Natural killer cell (primary cell): ENCODE measurements around the gene PCNP. TPM values are rescaled to one million over a fixed set of nuclear protein-coding genes. Genes with fewer than 3 reads are reported as not detected.
"Not testable (repeated sequence)": the region's sequence is repeated elsewhere in the genome, so short reads cannot be mapped to it uniquely, and the experiment has no call there.

Experiments
- ATAC-seq, 3 donors: fragments of 150-1000 bp in 2 of 3; fragments of 200-7000 bp in 1 of 3; cut with Tn5 transposase; 1 replicate in 1 of 3; 2 replicates in 2 of 3; pipeline ENCODE4 v1.10.0; 2021; ENCODE audit warnings: mild to moderate bottlenecking in 2 of 3, moderate library complexity in 2 of 3
- DNase-seq, 2 donors: peaks; one replicate each; pipeline versions ENCODE4 v3.0.0 to v3.0.0-alpha.2; 2013 to 2021; ENCODE audit warnings: mixed read lengths in 1 of 2
- H3K27ac ChIP-seq: one replicate; pipeline ENCODE4 v1.5.1; 2013; ENCODE audit warnings: mild to moderate bottlenecking, low read length
- H3K27me3 ChIP-seq: one replicate; pipeline ENCODE4 v1.6.1; 2013; ENCODE audit warnings: low read length; ENCODE audit not compliant: control insufficient read depth, insufficient read depth
- H3K36me3 ChIP-seq: one replicate; pipeline ENCODE4 v1.6.1; 2013; ENCODE audit warnings: low read length; ENCODE audit not compliant: control insufficient read depth, insufficient read depth
- H3K4me1 ChIP-seq: one replicate; pipeline ENCODE4 v1.6.1; 2013; ENCODE audit warnings: low read length; ENCODE audit not compliant: control insufficient read depth, insufficient read depth
- H3K4me3 ChIP-seq: one replicate; pipeline ENCODE4 v1.5.1; 2013; ENCODE audit warnings: low read length
- H3K9me3 ChIP-seq: one replicate; pipeline ENCODE4 v1.6.1; 2013; ENCODE audit warnings: low read length; ENCODE audit not compliant: control insufficient read depth, insufficient read depth
- H3K27ac Mint-ChIP-seq, 2 donors: one replicate each; pipeline ENCODE4 v1.8.0; 2022; ENCODE audit warnings: mild to moderate bottlenecking in 2 of 2, mixed read lengths in 2 of 2, moderate library complexity in 1 of 2
- H3K27me3 Mint-ChIP-seq, 2 donors: one replicate each; pipeline ENCODE4 v1.8.0; 2022; ENCODE audit warnings: low read depth in 2 of 2, mixed read lengths in 2 of 2
- H3K36me3 Mint-ChIP-seq: one replicate; pipeline ENCODE4 v1.8.0; 2022; ENCODE audit warnings: mixed read lengths
- H3K4me1 Mint-ChIP-seq, 2 donors: one replicate each; pipeline ENCODE4 v1.8.0; 2022; ENCODE audit warnings: mixed read lengths in 2 of 2
- H3K4me3 Mint-ChIP-seq: one replicate; pipeline ENCODE4 v1.8.0; 2022; ENCODE audit warnings: mild to moderate bottlenecking, moderate library complexity, mixed read lengths
- H3K9me3 Mint-ChIP-seq, 2 donors: one replicate each; pipeline ENCODE4 v1.8.0; 2022; ENCODE audit warnings: mixed read lengths in 2 of 2
- WGBS: methylation state at CpG from one replicate; pipeline ENCODE4 v1.1.7; 2013; ENCODE audit warnings: missing lambda C conversion rate; ENCODE audit not compliant: insufficient coverage; 5-methylcytosine and 5-hydroxymethylcytosine counted together
- intact Hi-C: fragments of 100-400 bp; cut with micrococcal nuclease; formaldehyde crosslinking; loops from one replicate; pipeline ENCODE4 v1.14.2; 2022
- total RNA-seq, 4 donors: library from RNA; stranded (reverse); fragments of 120-200 nt in 1 of 4; gene quantifications; one replicate each; pipeline versions ENCODE4 v1.2.3 to v1.2.4, GENCODE V29; 2013 to 2022
- TF ChIP-seq, protein P1 (sequence below): fragments of 200-600 bp; IDR thresholded peaks from one replicate; pipeline ENCODE4 v1.8.0; 2022; ENCODE audit warnings: antibody characterized with exemption

The PCNP gene
- total RNA-seq, 3 donors from 2014 or later (not counting 1 experiment from before 2014, with no cell fraction given): 119 to 132 (median 124) TPM

DNA sequence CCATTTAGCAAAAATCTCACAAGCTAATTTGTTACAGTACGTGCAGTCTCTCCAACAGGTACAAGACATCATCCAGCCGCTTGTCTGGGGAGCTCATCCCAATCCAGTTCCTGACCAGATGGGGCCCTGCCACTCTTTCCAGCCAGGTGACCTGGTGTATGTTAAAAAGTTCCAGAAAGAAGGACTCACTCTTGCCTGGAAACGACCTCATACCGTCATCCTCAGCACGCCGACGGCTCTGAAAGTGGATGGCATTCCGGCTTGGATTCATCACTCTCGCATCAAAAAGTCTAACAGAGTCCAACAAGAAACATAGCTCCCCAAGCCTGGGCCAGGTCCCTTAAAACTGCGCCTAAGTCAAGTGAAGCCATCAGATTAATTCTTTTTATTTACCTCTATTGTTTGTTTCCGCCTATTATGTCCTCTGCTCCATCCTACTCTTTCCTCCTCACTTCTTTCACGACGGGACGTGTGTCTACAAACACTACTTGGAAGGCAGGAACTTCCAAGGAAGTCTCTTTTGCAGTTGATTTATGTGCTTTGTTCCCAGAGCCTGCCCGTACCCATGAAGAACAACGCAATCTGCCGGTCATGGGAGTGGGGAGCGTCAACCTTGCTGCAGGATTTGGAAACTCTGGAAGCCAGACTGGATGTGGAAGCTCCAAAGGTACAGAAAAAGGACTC, 65.4 kb downstream of the PCNP start:
- Mint-ChIP-seq H3K27ac (no peak overlapping the region), H3K4me1 (peaks cover 14% of the 10 kb centered on the region in 2 donors), H3K27me3 (no peaks in the 10 kb centered on the region), H3K36me3 (no peaks in the 10 kb centered on the region), H3K4me3 (no peak overlapping the region), H3K9me3 (no peaks in the 10 kb centered on the region)
- no peaks in the 10 kb centered on the region for H3K9me3 ChIP-seq
- H3K4me1 ChIP-seq: peaks cover 25% of the 10 kb centered on the region
- WGBS: 88% methylated on average over 18 of the region's 18 CpGs
- DNase-seq (no peak), ATAC-seq (no peak)
- H3K27me3 ChIP-seq: no peaks in the 10 kb centered on the region
- no peak overlapping the region for H3K27ac ChIP-seq
- intact Hi-C loops: loop anchor here (10.0 kb wide), 1 partner anchor 565 kb away; no protein-coding TSS in a partner anchor
- TF ChIP-seq, protein P1, sequence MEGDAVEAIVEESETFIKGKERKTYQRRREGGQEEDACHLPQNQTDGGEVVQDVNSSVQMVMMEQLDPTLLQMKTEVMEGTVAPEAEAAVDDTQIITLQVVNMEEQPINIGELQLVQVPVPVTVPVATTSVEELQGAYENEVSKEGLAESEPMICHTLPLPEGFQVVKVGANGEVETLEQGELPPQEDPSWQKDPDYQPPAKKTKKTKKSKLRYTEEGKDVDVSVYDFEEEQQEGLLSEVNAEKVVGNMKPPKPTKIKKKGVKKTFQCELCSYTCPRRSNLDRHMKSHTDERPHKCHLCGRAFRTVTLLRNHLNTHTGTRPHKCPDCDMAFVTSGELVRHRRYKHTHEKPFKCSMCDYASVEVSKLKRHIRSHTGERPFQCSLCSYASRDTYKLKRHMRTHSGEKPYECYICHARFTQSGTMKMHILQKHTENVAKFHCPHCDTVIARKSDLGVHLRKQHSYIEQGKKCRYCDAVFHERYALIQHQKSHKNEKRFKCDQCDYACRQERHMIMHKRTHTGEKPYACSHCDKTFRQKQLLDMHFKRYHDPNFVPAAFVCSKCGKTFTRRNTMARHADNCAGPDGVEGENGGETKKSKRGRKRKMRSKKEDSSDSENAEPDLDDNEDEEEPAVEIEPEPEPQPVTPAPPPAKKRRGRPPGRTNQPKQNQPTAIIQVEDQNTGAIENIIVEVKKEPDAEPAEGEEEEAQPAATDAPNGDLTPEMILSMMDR: no peak
- no peaks in the 10 kb centered on the region for H3K36me3 ChIP-seq
- no peak overlapping the region for H3K4me3 ChIP-seq

- Histone ChIP-seq H3K36me3 (no peaks in the 10 kb centered on the region), H3K4me3 (no peak overlapping the region), H3K9me3 (no peaks in the 10 kb centered on the region), H3K27ac (no peak overlapping the region), H3K27me3 (no peaks in the 10 kb centered on the region), H3K4me1 (peaks cover 34% of the 10 kb centered on the region)
- H3K27ac Mint-ChIP-seq: no peak overlapping the region
- no peaks in the 10 kb centered on the region for H3K27me3 Mint-ChIP-seq
- ATAC-seq: no peak
- H3K9me3 Mint-ChIP-seq: no peaks in the 10 kb centered on the region
- intact Hi-C loops: no loop called here
- no peaks in the 10 kb centered on the region for H3K36me3 Mint-ChIP-seq
- TF ChIP-seq, protein P1: no peak
- H3K4me3 Mint-ChIP-seq: no peak overlapping the region
- DNase-seq: no peak
- peaks cover 20% of the 10 kb centered on the region in 2 donors for H3K4me1 Mint-ChIP-seq
- 94% methylated on average over 9 of the region's 10 CpGs for WGBS
Observed at GRCh38 chr3:101640256-101640655, 66.3 kb downstream of the PCNP start.

GRCh38 chr3:101641397-101642115, 67.6 kb downstream of the PCNP start:
- H3K27me3 ChIP-seq, intact Hi-C loops, H3K9me3 ChIP-seq, DNase-seq, H3K4me3 ChIP-seq, ATAC-seq, H3K36me3 Mint-ChIP-seq, H3K4me3 Mint-ChIP-seq, H3K27me3 Mint-ChIP-seq, H3K9me3 Mint-ChIP-seq, H3K27ac ChIP-seq, H3K36me3 ChIP-seq: not testable (repeated sequence)
- H3K4me1 Mint-ChIP-seq: peaks cover 20 to 24% of the 10 kb centered on the region in 2 donors
- H3K4me1 ChIP-seq: peaks cover 26% of the 10 kb centered on the region
- WGBS: 89% methylated on average over 11 of the region's 14 CpGs
- peak overlapping the region; percentile 46 to 91 for H3K27ac Mint-ChIP-seq

DNA sequence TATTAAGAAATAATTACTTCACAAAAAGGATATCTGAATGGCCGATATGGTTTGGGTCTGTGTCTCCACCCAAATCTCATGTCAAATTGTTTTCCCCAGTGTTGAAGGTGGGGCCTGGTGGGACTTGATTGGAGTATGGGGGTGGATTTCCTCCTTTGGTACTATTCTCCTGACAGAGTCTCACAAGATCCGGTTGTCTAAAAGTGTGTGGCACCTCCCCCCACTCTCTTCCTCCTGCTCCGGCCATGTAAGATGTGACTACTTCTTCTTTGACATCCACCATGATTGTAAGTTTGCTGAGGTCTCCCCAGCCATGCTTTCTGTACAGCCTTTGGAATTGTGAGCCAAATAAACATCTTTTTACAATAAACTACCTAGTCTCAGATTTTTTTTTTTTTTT, 68.5 kb downstream of the PCNP start:
- H3K4me3 ChIP-seq: no peak overlapping the region
- Mint-ChIP-seq H3K36me3 (no peaks in the 10 kb centered on the region), H3K9me3 (no peaks in the 10 kb centered on the region), H3K27me3 (no peaks in the 10 kb centered on the region), H3K4me1 (peaks cover 20 to 24% of the 10 kb centered on the region in 2 donors), H3K4me3 (no peak overlapping the region), H3K27ac (peak overlapping the region; percentile 46 to 91)
- TF ChIP-seq, protein P1: no peak
- H3K27ac ChIP-seq: no peak overlapping the region
- intact Hi-C loops: no loop called here
- H3K9me3 ChIP-seq: no peaks in the 10 kb centered on the region
- no peaks in the 10 kb centered on the region for H3K27me3 ChIP-seq
- 75% methylated on average over 3 of the region's 3 CpGs for WGBS
- H3K4me1 ChIP-seq: peaks cover 26% of the 10 kb centered on the region
- ATAC-seq: no peak
- no peaks in the 10 kb centered on the region for H3K36me3 ChIP-seq
- no peak for DNase-seq
